Loucy (cell line): ENCODE results near the gene NGDN.

Experiments used
- CTCF ChIP-seq: fragments of 200-600 bp; sonication (generic); conservative IDR thresholded peaks from 2 replicates; pipeline ENCODE4 v1.5.1; 2014; ENCODE audit warnings: mild to moderate bottlenecking, antibody characterized with exemption, low read length
- EZH2phosphoT487 ChIP-seq: fragments of 200-600 bp; IDR thresholded peaks from 2 replicates; pipeline ENCODE4 v1.6.1; 2018; ENCODE audit warnings: antibody characterized with exemption, mild to moderate bottlenecking, moderate library complexity, borderline replicate concordance

GRCh38 chr14:23514644-23514957 lies 45.1 kb downstream of the NGDN start:
- TF ChIP-seq CTCF, result no peak
- TF ChIP-seq EZH2phosphoT487, result no peak
